ENCODE data around the gene OR9I1. TPM values are rescaled to one million over a fixed set of nuclear protein-coding genes. Genes with fewer than 3 reads are reported as not detected.

OR9I1 gene
- total RNA-seq, 4 donors from 2014 or later: not detected

DNA sequence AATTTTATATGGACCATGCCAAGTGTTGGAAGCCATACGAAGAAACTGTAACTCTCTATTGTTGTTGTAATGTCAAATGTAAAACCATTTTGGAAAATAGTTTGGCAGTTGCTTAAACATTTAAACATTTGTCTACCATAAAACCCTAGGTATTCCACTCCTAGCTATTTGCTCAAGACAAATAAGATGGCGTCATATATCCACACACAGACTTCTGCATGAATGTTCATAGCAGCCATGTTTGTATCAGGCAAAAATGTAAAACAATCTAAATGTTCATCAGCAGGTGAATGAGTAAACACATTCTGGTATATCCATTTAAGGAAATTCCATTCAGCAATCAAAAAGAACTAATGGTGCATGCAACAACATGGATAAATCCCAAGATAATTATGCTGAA, 27.9 kb downstream of the OR9I1 start:
- H3K27me3 ChIP-seq: no peaks in the 10 kb centered on the region
- no peak overlapping the region for H3K4me3 ChIP-seq
- DNase-seq: no peak
- H3K4me1 ChIP-seq: no peaks in the 10 kb centered on the region
- no peaks in the 10 kb centered on the region for H3K9me3 ChIP-seq
- H3K36me3 ChIP-seq: no peaks in the 10 kb centered on the region
- no peak overlapping the region for H3K27ac ChIP-seq
- TF ChIP-seq, protein P1, sequence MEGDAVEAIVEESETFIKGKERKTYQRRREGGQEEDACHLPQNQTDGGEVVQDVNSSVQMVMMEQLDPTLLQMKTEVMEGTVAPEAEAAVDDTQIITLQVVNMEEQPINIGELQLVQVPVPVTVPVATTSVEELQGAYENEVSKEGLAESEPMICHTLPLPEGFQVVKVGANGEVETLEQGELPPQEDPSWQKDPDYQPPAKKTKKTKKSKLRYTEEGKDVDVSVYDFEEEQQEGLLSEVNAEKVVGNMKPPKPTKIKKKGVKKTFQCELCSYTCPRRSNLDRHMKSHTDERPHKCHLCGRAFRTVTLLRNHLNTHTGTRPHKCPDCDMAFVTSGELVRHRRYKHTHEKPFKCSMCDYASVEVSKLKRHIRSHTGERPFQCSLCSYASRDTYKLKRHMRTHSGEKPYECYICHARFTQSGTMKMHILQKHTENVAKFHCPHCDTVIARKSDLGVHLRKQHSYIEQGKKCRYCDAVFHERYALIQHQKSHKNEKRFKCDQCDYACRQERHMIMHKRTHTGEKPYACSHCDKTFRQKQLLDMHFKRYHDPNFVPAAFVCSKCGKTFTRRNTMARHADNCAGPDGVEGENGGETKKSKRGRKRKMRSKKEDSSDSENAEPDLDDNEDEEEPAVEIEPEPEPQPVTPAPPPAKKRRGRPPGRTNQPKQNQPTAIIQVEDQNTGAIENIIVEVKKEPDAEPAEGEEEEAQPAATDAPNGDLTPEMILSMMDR (IDR thresholded peaks at IDR 0.05): no peak
- TF ChIP-seq POLR2A (IDR thresholded peaks at IDR 0.05): no peak

DNA sequence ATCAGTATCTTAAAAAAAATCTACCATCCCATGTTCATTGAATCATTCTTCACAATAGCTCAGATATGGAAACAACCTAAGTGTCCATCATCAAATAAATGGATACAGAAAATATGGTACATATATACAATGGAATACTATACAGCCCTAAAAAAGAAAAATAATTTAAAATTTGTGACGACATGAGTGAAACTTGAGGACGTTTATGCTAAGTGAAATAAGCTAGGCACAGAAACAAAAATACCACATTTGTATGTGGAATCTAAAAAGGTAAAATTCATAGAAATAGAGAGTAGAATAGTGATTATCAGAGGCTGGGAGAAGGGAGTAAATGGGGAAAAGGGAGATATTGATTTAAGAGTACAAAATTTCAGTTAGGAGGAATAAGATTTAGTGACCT, 38.8 kb downstream of the OR9I1 start:
- Histone ChIP-seq H3K27ac (no peak overlapping the region), H3K27me3 (no peaks in the 10 kb centered on the region), H3K9me3 (no peaks in the 10 kb centered on the region), H3K4me3 (no peak overlapping the region), H3K36me3 (no peaks in the 10 kb centered on the region), H3K4me1 (no peaks in the 10 kb centered on the region)
- TF ChIP-seq, protein P1 (IDR thresholded peaks at IDR 0.05): no peak
- no peak for TF ChIP-seq POLR2A (IDR thresholded peaks at IDR 0.05)
- no peak for DNase-seq

DNA sequence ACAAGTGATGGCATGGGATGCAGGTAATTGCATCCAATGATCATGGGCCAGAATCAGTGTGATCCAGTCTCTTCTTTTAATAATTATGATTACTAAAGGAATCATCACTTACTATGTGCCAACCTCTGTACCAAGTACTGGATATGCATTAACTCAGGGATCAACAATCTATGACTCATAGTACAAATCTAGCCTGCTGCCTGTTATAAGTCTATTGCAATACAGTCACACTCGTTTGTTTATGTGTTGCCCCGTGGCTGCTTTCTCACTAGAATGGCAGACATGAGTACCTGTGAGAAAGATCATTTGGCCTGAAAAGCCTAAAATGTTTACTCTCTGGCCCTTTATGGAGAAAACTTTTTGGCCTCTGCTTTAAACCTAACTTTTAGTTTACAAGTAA, 49.5 kb downstream of the OR9I1 start:
- Histone ChIP-seq H3K27ac (no peak overlapping the region), H3K9me3 (no peaks in the 10 kb centered on the region), H3K4me1 (no peaks in the 10 kb centered on the region), H3K36me3 (no peaks in the 10 kb centered on the region), H3K4me3 (no peak overlapping the region), H3K27me3 (no peaks in the 10 kb centered on the region)
- no peak for DNase-seq
- TF ChIP-seq, protein P1 (IDR thresholded peaks at IDR 0.05): no peak
- no peak for TF ChIP-seq POLR2A (IDR thresholded peaks at IDR 0.05)

DNA sequence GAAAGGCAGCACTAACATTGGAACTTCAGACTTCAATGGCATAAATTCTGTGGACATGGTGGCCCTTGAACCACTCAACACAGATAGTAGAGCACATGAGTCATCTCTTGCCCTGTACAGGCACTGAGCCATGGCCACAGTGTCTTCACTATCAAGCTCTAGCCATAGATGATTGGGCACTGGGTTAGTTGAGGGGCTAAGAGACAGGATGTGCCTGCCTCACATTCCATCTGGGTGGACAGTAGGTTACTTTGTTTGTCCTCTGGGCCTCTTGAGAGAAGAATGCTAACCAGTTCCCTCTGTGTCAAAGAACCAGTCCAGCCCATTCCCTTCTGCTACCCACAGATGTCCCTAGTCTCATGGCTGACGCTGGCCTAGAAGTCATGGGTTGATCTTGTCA, 54.7 kb downstream of the OR9I1 start:
- Histone ChIP-seq H3K4me1 (no peaks in the 10 kb centered on the region), H3K4me3 (no peak overlapping the region), H3K27ac (no peak overlapping the region), H3K36me3 (no peaks in the 10 kb centered on the region), H3K27me3 (no peaks in the 10 kb centered on the region), H3K9me3 (no peaks in the 10 kb centered on the region)
- TF ChIP-seq, protein P1 (IDR thresholded peaks at IDR 0.05): no peak
- TF ChIP-seq POLR2A (IDR thresholded peaks at IDR 0.05): no peak
- no peak for DNase-seq

DNA sequence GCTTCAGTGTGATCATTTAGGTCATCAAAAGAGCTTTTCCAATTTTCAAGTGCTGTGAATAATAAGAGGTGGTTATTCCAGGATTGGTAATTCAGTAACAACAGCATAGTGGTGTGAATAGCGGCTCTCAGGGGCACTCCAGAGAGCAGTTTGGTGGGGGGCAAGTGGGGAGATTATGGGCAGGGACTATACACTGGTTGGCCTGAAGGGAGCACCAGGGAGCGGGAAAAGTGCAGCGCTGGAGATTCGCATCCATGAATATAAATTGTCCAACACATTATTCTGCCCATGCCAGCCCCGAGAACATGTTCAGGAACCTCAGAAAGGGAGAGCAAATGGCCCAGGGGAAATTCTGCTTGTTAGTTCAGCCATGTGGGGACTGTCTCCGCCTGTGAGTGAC, 56.7 kb downstream of the OR9I1 start:
- no peak for DNase-seq
- no peaks in the 10 kb centered on the region for H3K9me3 ChIP-seq
- no peaks in the 10 kb centered on the region for H3K4me1 ChIP-seq
- H3K36me3 ChIP-seq: no peaks in the 10 kb centered on the region
- H3K27me3 ChIP-seq: no peaks in the 10 kb centered on the region
- TF ChIP-seq, protein P1 (IDR thresholded peaks at IDR 0.05): no peak
- no peak for TF ChIP-seq POLR2A (IDR thresholded peaks at IDR 0.05)
- no peak overlapping the region for H3K4me3 ChIP-seq
- H3K27ac ChIP-seq: no peak overlapping the region

DNA sequence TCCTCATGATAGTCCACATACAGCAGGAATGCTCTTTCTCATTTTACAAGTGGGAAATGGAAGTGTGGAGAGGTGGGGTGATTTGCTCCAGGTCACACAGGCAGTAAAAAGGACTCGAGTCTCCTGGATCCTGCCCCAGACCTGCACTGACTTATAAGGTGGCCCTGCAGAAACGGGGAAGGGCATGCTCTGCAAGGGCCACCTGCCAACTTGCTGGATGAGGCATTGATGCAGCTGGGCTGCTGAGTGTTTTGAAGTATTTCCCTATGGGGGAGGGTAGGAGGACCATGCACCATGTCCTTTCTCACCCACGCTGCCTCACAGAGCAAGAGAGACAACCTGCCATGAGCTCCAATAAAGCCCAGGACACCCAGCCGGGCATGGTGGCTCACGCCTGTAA, 57.6 kb downstream of the OR9I1 start:
- H3K9me3 ChIP-seq: no peaks in the 10 kb centered on the region
- H3K4me3 ChIP-seq: no peak overlapping the region

More for the DNA sequence above, 57.6 kb downstream of the OR9I1 start:
- no peaks in the 10 kb centered on the region for H3K4me1 ChIP-seq
- TF ChIP-seq, protein P1 (IDR thresholded peaks at IDR 0.05): no peak
- H3K27ac ChIP-seq: no peak overlapping the region
- H3K27me3 ChIP-seq: no peaks in the 10 kb centered on the region
- H3K36me3 ChIP-seq: no peaks in the 10 kb centered on the region
- no peak for DNase-seq

Data from Peyer's patch (tissue), 4 donors.